Fibroblast of villous mesenchyme (primary cell): ENCODE results near the gene KCNIP4. TPM values are rescaled to one million over a fixed set of nuclear protein-coding genes. Genes with fewer than 3 reads are reported as not detected.
"Not testable (repeated sequence)": the region's sequence is repeated elsewhere in the genome, so short reads cannot be mapped to it uniquely, and the experiment has no call there.

ENCODE experiments used
- DNase-seq: peaks from one replicate; pipeline ENCODE4 v3.0.0-alpha.2; 2010; ENCODE audit warnings: low read depth
- H3K4me3 ChIP-seq: 2 replicates; pipeline ENCODE4 v1.5.1; 2011; ENCODE audit warnings: low read depth, mild to moderate bottlenecking, low read length
- total RNA-seq: library from RNA; depleted of rRNA; stranded (reverse); fragments of >200 nt; gene quantifications from 2 replicates; pipeline ENCODE4 v1.2.3, GENCODE V29; 2012
- TF ChIP-seq, protein P1 (sequence below): IDR thresholded peaks from 2 replicates; pipeline ENCODE4 v1.5.1; 2012; ENCODE audit warnings: low read depth, mild to moderate bottlenecking, low read length; ENCODE audit not compliant: insufficient read depth

KCNIP4 gene
- total RNA-seq, 1 donor, result under 0.01 TPM

DNA sequence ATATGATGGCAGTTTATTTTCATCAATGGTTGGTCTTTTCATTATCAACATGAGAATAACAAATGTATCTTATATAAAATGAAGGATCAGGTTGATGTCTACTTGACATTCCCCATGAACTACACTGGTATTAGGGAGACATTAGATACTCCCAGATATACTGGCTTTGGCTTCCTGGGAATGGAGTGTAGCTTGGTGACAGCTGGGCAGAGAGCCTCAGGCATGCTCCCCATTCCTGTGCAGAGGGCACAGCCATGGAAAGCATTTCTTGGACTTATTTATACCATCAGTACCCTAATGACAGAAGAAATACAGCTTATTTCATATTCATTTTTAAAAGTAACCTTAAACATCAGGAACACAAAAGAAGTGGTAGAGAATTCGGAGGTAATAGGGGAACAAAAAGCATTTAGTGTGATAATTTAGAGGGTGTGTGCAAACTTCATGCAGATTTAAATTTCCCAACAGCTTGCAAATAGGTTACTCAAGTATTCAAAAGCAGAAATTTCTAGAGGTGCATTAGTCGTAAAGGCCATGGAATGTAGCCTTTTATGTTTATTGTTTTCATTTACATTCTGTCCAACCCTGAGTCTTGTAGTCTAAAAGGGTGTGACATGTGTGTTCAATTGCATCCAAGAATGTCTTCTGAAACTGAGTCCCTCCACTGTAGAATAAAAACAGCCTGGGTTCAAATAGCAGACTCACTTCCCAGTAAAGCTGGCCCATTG, 573.8 kb downstream of the KCNIP4 start:
- TF ChIP-seq, protein P1, sequence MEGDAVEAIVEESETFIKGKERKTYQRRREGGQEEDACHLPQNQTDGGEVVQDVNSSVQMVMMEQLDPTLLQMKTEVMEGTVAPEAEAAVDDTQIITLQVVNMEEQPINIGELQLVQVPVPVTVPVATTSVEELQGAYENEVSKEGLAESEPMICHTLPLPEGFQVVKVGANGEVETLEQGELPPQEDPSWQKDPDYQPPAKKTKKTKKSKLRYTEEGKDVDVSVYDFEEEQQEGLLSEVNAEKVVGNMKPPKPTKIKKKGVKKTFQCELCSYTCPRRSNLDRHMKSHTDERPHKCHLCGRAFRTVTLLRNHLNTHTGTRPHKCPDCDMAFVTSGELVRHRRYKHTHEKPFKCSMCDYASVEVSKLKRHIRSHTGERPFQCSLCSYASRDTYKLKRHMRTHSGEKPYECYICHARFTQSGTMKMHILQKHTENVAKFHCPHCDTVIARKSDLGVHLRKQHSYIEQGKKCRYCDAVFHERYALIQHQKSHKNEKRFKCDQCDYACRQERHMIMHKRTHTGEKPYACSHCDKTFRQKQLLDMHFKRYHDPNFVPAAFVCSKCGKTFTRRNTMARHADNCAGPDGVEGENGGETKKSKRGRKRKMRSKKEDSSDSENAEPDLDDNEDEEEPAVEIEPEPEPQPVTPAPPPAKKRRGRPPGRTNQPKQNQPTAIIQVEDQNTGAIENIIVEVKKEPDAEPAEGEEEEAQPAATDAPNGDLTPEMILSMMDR, result no peak
- no peak overlapping the region for H3K4me3 ChIP-seq
- DNase-seq, result no peak

DNA sequence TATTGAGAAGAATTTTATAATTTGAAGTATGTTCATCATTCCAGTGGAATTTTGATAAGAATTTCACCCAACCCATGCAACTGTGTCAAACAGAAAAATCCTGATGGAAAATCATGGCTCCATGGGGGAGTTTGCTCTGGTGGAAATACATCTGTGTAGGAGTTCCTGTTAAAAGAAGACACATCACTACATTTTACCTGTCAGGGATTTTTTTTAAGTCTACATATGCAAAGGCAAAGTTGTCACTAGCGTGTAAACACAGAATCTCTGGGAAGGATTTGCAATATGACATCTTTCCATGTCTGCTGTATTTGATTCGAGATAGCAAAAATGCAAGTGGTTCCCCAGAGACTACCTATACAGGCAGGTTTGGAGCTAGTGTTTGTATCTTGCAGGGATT, 581.0 kb downstream of the KCNIP4 start:
- TF ChIP-seq, protein P1, result no peak
- no peak for DNase-seq
- H3K4me3 ChIP-seq, result no peak overlapping the region

DNA sequence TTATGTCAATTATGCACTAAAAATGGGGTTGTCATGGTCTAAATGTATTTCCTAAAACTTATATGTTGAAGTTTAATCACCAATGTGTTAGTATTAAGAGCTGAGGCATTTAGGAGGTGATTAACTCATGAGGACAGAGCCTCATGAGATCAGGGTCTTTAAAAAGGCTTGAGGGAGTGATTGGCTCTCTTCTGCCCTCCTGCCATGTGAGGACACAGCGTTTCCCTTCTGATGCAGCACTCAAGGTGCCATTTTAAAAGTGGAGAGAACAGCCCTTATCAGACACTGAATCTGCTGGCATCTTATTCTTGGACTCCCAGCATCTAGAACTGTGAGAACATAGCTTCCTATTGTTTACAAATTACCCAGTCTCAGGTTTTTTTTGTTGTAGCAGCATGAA, 581.7 kb downstream of the KCNIP4 start:
- TF ChIP-seq, protein P1, result no peak
- no peak overlapping the region for H3K4me3 ChIP-seq

DNA sequence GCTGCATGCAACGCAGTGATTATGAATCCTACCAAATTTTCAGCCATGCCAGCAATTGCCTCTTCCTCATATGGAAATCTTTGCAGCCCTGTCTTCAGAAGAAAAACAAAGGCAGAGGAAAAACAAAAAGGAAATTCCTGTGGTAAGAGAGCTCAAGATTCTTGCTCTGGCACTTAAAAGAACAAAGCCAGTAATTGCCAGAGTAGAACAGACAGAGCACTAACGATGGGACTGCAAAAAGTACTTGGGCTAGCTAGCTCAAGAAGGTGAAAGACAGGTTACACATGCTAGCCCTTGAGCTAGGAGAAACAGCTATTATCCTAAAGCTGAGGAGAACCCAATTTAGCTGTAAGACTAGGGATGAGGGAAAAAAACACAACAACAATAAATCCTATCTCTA, 582.3 kb downstream of the KCNIP4 start:
- no peak overlapping the region for H3K4me3 ChIP-seq
- TF ChIP-seq, protein P1, result no peak
- no peak for DNase-seq

More for the DNA sequence above, 581.7 kb downstream of the KCNIP4 start:
- no peak for DNase-seq

DNA sequence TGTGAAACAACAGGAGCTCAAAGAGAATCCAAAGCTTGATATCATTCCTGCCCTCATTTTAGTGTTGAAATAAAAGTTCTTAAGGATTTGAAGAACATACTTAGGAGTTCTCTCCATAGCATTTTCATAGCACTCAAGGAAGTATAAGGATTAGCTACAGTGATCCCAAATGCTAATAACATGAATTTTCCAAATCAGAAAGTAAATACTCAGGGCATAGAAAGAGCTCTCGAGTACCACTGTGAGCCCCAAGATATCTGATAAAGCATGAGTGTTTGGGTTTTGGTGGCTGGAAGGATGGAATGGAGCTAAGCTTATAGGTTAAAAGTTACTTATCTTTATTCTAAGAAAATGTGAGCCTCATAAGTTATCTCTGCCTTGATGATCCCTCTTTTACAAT, 584.9 kb downstream of the KCNIP4 start:
- TF ChIP-seq, protein P1, result no peak
- no peak overlapping the region for H3K4me3 ChIP-seq
- DNase-seq, result no peak

DNA sequence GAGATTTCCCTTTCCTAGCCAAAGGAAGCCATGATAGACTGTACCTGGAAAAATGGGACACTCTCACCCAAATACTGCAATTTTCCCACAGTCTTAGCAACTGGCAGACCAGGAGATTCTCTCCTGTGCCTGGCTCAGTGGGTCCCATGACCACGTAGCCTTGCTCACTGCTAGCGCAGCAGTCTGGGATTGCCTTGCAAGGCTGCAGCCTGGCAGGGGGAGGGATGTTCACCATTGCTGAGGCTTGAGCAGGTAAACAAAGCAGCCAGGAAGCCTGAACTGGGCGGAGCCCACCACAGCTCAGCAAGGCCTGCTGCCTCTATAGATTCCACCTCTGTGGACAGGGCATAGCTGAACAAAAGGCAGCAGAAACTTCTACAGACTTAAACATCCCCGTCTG, 596.2 kb downstream of the KCNIP4 start:
- not testable (repeated sequence) for DNase-seq, H3K4me3 ChIP-seq

DNA sequence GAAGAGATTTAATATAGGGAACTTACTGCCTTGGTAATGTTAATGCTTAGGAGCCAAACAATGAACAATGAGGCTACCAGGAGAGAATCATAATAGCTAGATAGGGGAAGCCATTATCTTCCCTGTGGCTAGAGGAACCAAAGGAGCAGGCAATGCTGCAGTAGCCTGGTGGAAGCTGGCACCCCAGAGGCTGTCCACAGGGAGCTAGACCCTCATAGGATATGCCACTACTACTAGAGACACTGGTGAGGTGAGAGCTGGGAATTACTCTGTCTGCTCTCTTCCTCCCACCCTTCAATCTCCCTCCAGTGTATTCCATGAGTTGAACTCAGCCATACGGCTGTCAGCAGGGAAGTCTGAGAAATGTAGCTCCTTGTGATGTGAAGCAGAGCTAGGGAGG, 601.4 kb downstream of the KCNIP4 start:
- TF ChIP-seq, protein P1, result no peak
- no peak for DNase-seq
- no peak overlapping the region for H3K4me3 ChIP-seq
